Sigmoid colon (tissue), 7 donors: ENCODE measurements around the gene CCNI2. TPM values are rescaled to one million over a fixed set of nuclear protein-coding genes. Genes with fewer than 3 reads are reported as not detected.
A peak's percentile ranks its signal among the peaks of the same experiment; 100 is the strongest.

ENCODE experiments used
- DNase-seq: peaks from one replicate; pipeline ENCODE4 v3.0.0-alpha.2; 2019
- H3K27ac ChIP-seq, 4 donors: fragments of 200-600 bp; sonication (generic); one replicate each; pipeline ENCODE4 v1.5.1; 2016 to 2019; ENCODE audit warnings: mild to moderate bottlenecking in 1 of 4
- H3K27me3 ChIP-seq, 3 donors: fragments of 200-600 bp; sonication (generic); one replicate each; pipeline ENCODE4 v1.5.1; 2019; ENCODE audit warnings: mild to moderate bottlenecking in 1 of 3
- H3K36me3 ChIP-seq, 4 donors: fragments of 200-600 bp; sonication (generic); one replicate each; pipeline ENCODE4 v1.5.1; 2016 to 2019
- H3K4me1 ChIP-seq, 4 donors: fragments of 200-600 bp; sonication (generic); one replicate each; pipeline ENCODE4 v1.5.1; 2017 to 2019
- H3K4me3 ChIP-seq, 4 donors: fragments of 200-600 bp; sonication (generic); one replicate each; pipeline ENCODE4 v1.5.1; 2017 to 2019; ENCODE audit warnings: mild to moderate bottlenecking in 2 of 4, moderate library complexity in 1 of 4
- H3K9me3 ChIP-seq, 4 donors: fragments of 200-600 bp in 3 of 4; sonication (generic) in 3 of 4; one replicate each; pipeline versions ENCODE4 v1.5.1 to v1.6.1; 2013 to 2019
- CTCF ChIP-seq, 4 experiments: fragments of 450-650 bp in 3 of 4; fragments of 200-600 bp in 1 of 4; IDR thresholded peaks; one replicate each; pipeline ENCODE4 v1.5.1; 2016 to 2019; ENCODE audit warnings: antibody characterized with exemption in 4 of 4, mild to moderate bottlenecking in 3 of 4, moderate library complexity in 2 of 4
- EP300 ChIP-seq, 4 donors: sonication (generic); formaldehyde crosslinking; IDR thresholded peaks; one replicate each; pipeline ENCODE4 v1.6.1; 2017; ENCODE audit warnings: antibody characterized with exemption in 4 of 4
- POLR2A ChIP-seq, 2 donors: fragments of 450-650 bp; IDR thresholded peaks; one replicate each; pipeline ENCODE4 v1.6.1; 2016; ENCODE audit warnings: antibody characterized with exemption in 2 of 2, mild to moderate bottlenecking in 2 of 2, moderate library complexity in 2 of 2
- POLR2AphosphoS5 ChIP-seq, 4 donors: sonication (generic); formaldehyde crosslinking; IDR thresholded peaks; one replicate each; pipeline ENCODE4 v1.6.1; 2017; ENCODE audit warnings: antibody characterized with exemption in 4 of 4
- WGBS, 2 donors: extraction: QIAGEN DNeasy Blood & Tissue Kit; methylation state at CpG; one replicate each; pipeline ENCODE4 v1.1.7; 2013; 5-methylcytosine and 5-hydroxymethylcytosine counted together
- intact Hi-C: fragments of 100-400 bp; cut with DNase I; formaldehyde crosslinking; loops from one replicate; pipeline ENCODE4 v1.15.1; 2023
- polyA plus RNA-seq, 3 donors: library from polyadenylated mRNA; stranded (reverse); fragments of 200-250 nt; gene quantifications; one replicate each; pipeline ENCODE4 v1.2.3, GENCODE V29; 2013
- total RNA-seq, 4 donors: library from RNA; depleted of rRNA; stranded (reverse); fragments of >200 nt; gene quantifications; one replicate each; pipeline ENCODE4 v1.1.0, GENCODE V29; 2016
- donor health status: healthy with polysubstance abuse.
- donor health status: Bipolar disorder and iron deficiency.
- donor health status: healthy.

Gene CCNI2
- total and polyA plus RNA-seq, 7 donors = 1.4 to 5.3 (median 2.1) TPM; not detected in 3

DNA sequence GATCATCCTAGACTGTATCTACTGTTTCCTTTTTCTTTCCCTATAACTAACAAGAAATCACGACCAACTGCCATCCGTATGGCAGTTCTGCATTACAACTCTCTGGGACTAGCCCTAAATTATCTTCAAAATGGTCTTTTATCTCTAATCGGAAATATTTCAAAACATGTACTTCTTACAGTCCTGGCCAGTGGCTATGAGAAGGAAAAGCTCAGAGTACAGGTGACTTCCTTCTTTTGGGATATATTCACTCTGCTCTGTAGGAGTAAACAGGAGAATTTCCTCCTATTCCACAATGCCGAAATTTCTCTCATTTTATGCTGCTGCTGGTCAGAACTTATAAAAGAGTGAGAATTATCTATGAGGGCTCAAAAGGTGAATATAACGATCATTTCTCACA, 31.6 kb downstream of the CCNI2 start:
- DNase-seq = no peak
- Histone ChIP-seq H3K27ac (no peak overlapping the region), H3K9me3 (no peaks in the 10 kb centered on the region), H3K4me3 (no peak overlapping the region), H3K27me3 (no peaks in the 10 kb centered on the region), H3K36me3 (no peaks in the 10 kb centered on the region), H3K4me1 (peaks cover 0 to 30% (median 25%) of the 10 kb centered on the region in 4 donors)
- WGBS, 2 donors = 72 to 89% methylated on average over 5 of the region's 5 CpGs
- intact Hi-C loops = loop anchor here (5.0 kb wide), 2 partner anchors 43 to 282 kb away; no protein-coding TSS in a partner anchor
- TF ChIP-seq POLR2AphosphoS5 (IDR thresholded peaks at IDR 0.05) (no peak), POLR2A (IDR thresholded peaks at IDR 0.05) (no peak), EP300 (IDR thresholded peaks at IDR 0.05) (no peak), CTCF (IDR thresholded peaks at IDR 0.05) (no peak)

GRCh38 chr5:132779961-132780360, 32.7 kb downstream of the CCNI2 start:
- no peak overlapping the region for H3K4me3 ChIP-seq
- H3K27ac ChIP-seq = no peak overlapping the region
- H3K9me3 ChIP-seq = no peaks in the 10 kb centered on the region
- no peaks in the 10 kb centered on the region for H3K27me3 ChIP-seq
- intact Hi-C loops = loop anchor here (5.0 kb wide), 2 partner anchors 42 to 283 kb away; no protein-coding TSS in a partner anchor
- DNase-seq = no peak
- H3K36me3 ChIP-seq = no peaks in the 10 kb centered on the region
- no peak for TF ChIP-seq POLR2AphosphoS5 (IDR thresholded peaks at IDR 0.05)
- no peak for TF ChIP-seq POLR2A (IDR thresholded peaks at IDR 0.05)
- no peak for TF ChIP-seq CTCF (IDR thresholded peaks at IDR 0.05)
- no peak for TF ChIP-seq EP300 (IDR thresholded peaks at IDR 0.05)
- H3K4me1 ChIP-seq = peaks cover 0 to 29% (median 24%) of the 10 kb centered on the region in 4 donors
- 90 to 94% methylated on average over 3 of the region's 3 CpGs for WGBS, 2 donors

DNA sequence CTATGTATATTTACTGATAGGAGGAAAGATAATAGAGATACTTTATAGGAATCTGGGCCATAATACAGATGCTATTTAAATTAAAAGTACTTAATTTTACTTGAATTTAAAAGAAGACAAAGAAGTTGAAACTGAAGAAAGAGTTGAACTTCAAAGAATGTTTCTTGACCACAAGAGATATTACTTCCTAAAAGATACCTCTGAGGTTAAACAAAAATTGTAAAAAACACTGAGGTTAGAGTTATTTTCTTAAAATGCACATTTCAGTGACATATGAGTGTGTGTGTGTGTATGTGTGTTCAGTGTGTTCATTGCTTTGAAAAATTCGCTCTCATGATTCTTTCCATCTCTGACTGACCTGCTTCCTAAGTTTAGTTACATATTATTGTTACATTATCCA, 33.4 kb downstream of the CCNI2 start:
- Histone ChIP-seq H3K27me3 (no peaks in the 10 kb centered on the region), H3K9me3 (no peaks in the 10 kb centered on the region), H3K27ac (no peak overlapping the region), H3K4me3 (no peak overlapping the region), H3K4me1 (peaks cover 0 to 23% (median 18%) of the 10 kb centered on the region in 4 donors), H3K36me3 (no peaks in the 10 kb centered on the region)
- no peak for TF ChIP-seq POLR2A (IDR thresholded peaks at IDR 0.05)
- no peak for TF ChIP-seq CTCF (IDR thresholded peaks at IDR 0.05)
- TF ChIP-seq POLR2AphosphoS5 (IDR thresholded peaks at IDR 0.05) = no peak
- TF ChIP-seq EP300 (IDR thresholded peaks at IDR 0.05) = no peak
- DNase-seq = no peak
- WGBS, 2 donors = 78 to 91% methylated on average over 1 of the region's 1 CpG
- intact Hi-C loops = no loop called here

DNA sequence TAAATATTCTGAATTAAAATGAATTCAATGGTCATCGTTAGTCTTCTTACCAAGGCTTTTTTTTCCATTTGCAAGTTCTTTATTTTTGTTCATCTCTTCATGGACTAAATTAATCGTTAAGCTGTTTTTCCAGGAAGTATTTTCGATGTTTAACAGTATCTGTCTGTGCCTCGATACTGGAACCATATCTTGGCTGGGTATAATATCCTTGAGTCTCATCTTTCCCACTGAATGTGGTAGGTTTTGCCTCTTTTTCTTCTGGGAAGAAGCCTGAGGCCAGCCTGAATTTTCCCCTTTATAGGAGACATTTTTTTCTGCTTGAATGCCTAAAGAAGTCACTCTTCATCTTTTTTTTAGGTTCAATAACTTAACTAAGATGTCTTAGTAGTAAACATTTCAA, 33.8 kb downstream of the CCNI2 start:
- Histone ChIP-seq H3K4me1 (peaks cover 0 to 18% (median 13%) of the 10 kb centered on the region in 4 donors), H3K4me3 (no peak overlapping the region), H3K27ac (no peak overlapping the region), H3K27me3 (no peaks in the 10 kb centered on the region), H3K36me3 (no peaks in the 10 kb centered on the region), H3K9me3 (no peaks in the 10 kb centered on the region)
- DNase-seq = no peak
- intact Hi-C loops = no loop called here
- WGBS, 2 donors = 79 to 91% methylated on average over 4 of the region's 4 CpGs
- no peak for TF ChIP-seq POLR2A (IDR thresholded peaks at IDR 0.05)
- no peak for TF ChIP-seq CTCF (IDR thresholded peaks at IDR 0.05)
- TF ChIP-seq EP300 (IDR thresholded peaks at IDR 0.05) = no peak
- TF ChIP-seq POLR2AphosphoS5 (IDR thresholded peaks at IDR 0.05) = no peak

DNA sequence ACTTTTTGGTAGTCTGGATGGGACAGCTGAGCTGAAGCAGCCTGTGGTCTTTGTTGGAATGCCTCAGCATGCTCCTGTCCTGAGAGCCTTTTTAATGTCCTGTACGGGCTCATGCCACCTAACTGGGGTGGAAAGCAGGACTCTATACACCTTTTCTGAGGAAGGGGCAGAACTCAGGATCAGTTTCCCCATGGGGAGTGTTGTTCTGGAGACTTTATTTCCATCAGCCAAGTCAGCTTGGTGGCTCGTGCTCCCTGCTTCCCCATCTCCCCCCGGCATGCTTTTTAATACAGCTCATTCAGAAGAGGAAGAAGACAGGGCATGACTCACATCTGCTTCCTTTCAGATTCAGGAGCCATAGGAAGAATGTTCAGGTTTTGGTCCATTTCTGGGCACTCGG, 34.9 kb downstream of the CCNI2 start:
- WGBS, 2 donors = 53 to 85% methylated on average over 4 of the region's 4 CpGs
- H3K4me3 ChIP-seq = no peak overlapping the region
- H3K9me3 ChIP-seq = no peaks in the 10 kb centered on the region
- no peak overlapping the region for H3K27ac ChIP-seq
- no peaks in the 10 kb centered on the region for H3K36me3 ChIP-seq
- no peak for TF ChIP-seq POLR2AphosphoS5 (IDR thresholded peaks at IDR 0.05)
- no peak for TF ChIP-seq POLR2A (IDR thresholded peaks at IDR 0.05)
- TF ChIP-seq EP300 (IDR thresholded peaks at IDR 0.05) = no peak
- TF ChIP-seq CTCF (IDR thresholded peaks at IDR 0.05) = no peak
- H3K27me3 ChIP-seq = no peaks in the 10 kb centered on the region
- peak; percentile 57 for DNase-seq
- intact Hi-C loops = no loop called here
- peaks cover 0 to 13% (median 9%) of the 10 kb centered on the region in 4 donors for H3K4me1 ChIP-seq
